H1 (cell line): ENCODE results near the gene SMARCC1. TPM values are rescaled to one million over a fixed set of nuclear protein-coding genes. Genes with fewer than 3 reads are reported as not detected.

Experiments
- BRCA1 ChIP-seq: IDR thresholded peaks from 2 replicates; pipeline ENCODE4 v1.6.1; 2012; ENCODE audit warnings: low read depth, low read length, improper control_type of control experiment
- CEBPB ChIP-seq: IDR thresholded peaks from 2 replicates; pipeline ENCODE4 v1.6.1; 2012; ENCODE audit warnings: low read depth, low read length
- CHD2 ChIP-seq: IDR thresholded peaks from 2 replicates; pipeline ENCODE4 v1.6.1; 2012; ENCODE audit warnings: low read length, improper control_type of control experiment
- GTF2F1 ChIP-seq: IDR thresholded peaks from 2 replicates; pipeline ENCODE4 v1.6.1; 2012; ENCODE audit warnings: low read depth, low read length, improper control_type of control experiment, borderline replicate concordance
- HDAC2 ChIP-seq, 2 experiments: fragments of 300-600 bp in 1 of 2; sonication (generic) in 1 of 2; IDR thresholded peaks; 2 replicates each; pipeline ENCODE4 v1.6.1; 2011 to 2012; ENCODE audit warnings: low read depth in 2 of 2, low read length in 2 of 2, mild to moderate bottlenecking in 2 of 2, moderate library complexity in 2 of 2, borderline replicate concordance in 1 of 2, inconsistent platforms in 1 of 2
- KDM5A ChIP-seq: fragments of 200-600 bp; IDR thresholded peaks from 2 replicates; pipeline ENCODE4 v1.7.1; 2012; ENCODE audit warnings: mild to moderate bottlenecking, low read length, inconsistent platforms, mixed read lengths
- PHF8 ChIP-seq: fragments of 200-600 bp; sonication (generic); conservative IDR thresholded peaks from 2 replicates; pipeline ENCODE4 v1.7.1; 2012; ENCODE audit warnings: low read depth, mild to moderate bottlenecking, inconsistent platforms, low read length, moderate library complexity
- POLR2AphosphoS5 ChIP-seq: IDR thresholded peaks from 2 replicates; pipeline ENCODE4 v1.6.1; 2011; ENCODE audit warnings: low read depth, low read length
- SIRT6 ChIP-seq: IDR thresholded peaks from one replicate; pipeline ENCODE4 v1.7.1; 2012; ENCODE audit warnings: low read length, inconsistent platforms
- TEAD4 ChIP-seq: IDR thresholded peaks from 2 replicates; pipeline ENCODE4 v1.6.1; 2012; ENCODE audit warnings: low read depth, low read length, inconsistent platforms, mixed read lengths
- polyA plus RNA-seq, 7 experiments: library from polyadenylated mRNA; depleted of rRNA in 3 of 7; stranded (reverse) in 5 of 7; unstranded in 2 of 7; fragments of >200 nt in 5 of 7; fragments of 200-250 nt in 2 of 7; gene quantifications; 1 replicate in 5 of 7; 2 replicates in 1 of 7; 4 replicates in 1 of 7; pipeline versions ENCODE4 v1.2.1 to v1.2.3, GENCODE V29; 2011 to 2013; ENCODE audit warnings: missing spikeins in 2 of 7, mixed read lengths in 2 of 7
- total RNA-seq: library from RNA; stranded (reverse); fragmentation: NEBNext Ultra II Directional; extraction: Animal tissue kit (Norgen Biotek cat#: 25700); gene quantifications from 2 replicates; pipeline ENCODE4 v1.2.1, GENCODE V29; 2021
- TF ChIP-seq, protein P1 (sequence below): fragments of 300-600 bp; sonication (generic); IDR thresholded peaks from 2 replicates; pipeline ENCODE4 v1.7.1; 2012; ENCODE audit warnings: low read length, moderate library complexity, mild to moderate bottlenecking, inconsistent platforms; ENCODE audit not compliant: insufficient replicate concordance
- TF ChIP-seq, protein P2 (sequence below): IDR thresholded peaks from 2 replicates; pipeline ENCODE4 v1.6.1; 2011; ENCODE audit warnings: low read depth, mild to moderate bottlenecking, low read length; ENCODE audit not compliant: insufficient read depth

SMARCC1 gene
- total and polyA plus RNA-seq, 2 of the 8 experiments (the other 6 are each of a cell fraction or from before 2014, with no cell fraction given), result 64.1 to 335 TPM

DNA sequence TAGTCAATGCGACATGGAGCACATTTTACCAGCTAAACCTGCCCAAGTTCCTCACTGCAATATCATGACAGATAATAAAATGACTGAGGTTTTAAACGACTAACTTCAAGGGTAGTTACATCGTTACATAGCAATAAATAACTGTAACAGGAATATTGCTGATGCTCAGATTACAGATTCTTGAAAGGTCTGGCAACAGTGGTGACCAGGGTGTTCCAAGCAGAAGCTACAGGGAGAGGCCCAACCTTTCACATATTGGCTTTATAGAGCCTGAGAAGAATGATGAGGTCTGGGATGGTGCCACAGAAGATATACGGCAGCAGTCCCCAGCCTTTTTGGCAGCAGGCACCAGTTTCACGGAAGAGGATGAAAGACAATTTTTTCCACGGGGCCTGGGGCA is 151.9 kb downstream of the SMARCC1 start (continued):
- TF ChIP-seq, protein P1, sequence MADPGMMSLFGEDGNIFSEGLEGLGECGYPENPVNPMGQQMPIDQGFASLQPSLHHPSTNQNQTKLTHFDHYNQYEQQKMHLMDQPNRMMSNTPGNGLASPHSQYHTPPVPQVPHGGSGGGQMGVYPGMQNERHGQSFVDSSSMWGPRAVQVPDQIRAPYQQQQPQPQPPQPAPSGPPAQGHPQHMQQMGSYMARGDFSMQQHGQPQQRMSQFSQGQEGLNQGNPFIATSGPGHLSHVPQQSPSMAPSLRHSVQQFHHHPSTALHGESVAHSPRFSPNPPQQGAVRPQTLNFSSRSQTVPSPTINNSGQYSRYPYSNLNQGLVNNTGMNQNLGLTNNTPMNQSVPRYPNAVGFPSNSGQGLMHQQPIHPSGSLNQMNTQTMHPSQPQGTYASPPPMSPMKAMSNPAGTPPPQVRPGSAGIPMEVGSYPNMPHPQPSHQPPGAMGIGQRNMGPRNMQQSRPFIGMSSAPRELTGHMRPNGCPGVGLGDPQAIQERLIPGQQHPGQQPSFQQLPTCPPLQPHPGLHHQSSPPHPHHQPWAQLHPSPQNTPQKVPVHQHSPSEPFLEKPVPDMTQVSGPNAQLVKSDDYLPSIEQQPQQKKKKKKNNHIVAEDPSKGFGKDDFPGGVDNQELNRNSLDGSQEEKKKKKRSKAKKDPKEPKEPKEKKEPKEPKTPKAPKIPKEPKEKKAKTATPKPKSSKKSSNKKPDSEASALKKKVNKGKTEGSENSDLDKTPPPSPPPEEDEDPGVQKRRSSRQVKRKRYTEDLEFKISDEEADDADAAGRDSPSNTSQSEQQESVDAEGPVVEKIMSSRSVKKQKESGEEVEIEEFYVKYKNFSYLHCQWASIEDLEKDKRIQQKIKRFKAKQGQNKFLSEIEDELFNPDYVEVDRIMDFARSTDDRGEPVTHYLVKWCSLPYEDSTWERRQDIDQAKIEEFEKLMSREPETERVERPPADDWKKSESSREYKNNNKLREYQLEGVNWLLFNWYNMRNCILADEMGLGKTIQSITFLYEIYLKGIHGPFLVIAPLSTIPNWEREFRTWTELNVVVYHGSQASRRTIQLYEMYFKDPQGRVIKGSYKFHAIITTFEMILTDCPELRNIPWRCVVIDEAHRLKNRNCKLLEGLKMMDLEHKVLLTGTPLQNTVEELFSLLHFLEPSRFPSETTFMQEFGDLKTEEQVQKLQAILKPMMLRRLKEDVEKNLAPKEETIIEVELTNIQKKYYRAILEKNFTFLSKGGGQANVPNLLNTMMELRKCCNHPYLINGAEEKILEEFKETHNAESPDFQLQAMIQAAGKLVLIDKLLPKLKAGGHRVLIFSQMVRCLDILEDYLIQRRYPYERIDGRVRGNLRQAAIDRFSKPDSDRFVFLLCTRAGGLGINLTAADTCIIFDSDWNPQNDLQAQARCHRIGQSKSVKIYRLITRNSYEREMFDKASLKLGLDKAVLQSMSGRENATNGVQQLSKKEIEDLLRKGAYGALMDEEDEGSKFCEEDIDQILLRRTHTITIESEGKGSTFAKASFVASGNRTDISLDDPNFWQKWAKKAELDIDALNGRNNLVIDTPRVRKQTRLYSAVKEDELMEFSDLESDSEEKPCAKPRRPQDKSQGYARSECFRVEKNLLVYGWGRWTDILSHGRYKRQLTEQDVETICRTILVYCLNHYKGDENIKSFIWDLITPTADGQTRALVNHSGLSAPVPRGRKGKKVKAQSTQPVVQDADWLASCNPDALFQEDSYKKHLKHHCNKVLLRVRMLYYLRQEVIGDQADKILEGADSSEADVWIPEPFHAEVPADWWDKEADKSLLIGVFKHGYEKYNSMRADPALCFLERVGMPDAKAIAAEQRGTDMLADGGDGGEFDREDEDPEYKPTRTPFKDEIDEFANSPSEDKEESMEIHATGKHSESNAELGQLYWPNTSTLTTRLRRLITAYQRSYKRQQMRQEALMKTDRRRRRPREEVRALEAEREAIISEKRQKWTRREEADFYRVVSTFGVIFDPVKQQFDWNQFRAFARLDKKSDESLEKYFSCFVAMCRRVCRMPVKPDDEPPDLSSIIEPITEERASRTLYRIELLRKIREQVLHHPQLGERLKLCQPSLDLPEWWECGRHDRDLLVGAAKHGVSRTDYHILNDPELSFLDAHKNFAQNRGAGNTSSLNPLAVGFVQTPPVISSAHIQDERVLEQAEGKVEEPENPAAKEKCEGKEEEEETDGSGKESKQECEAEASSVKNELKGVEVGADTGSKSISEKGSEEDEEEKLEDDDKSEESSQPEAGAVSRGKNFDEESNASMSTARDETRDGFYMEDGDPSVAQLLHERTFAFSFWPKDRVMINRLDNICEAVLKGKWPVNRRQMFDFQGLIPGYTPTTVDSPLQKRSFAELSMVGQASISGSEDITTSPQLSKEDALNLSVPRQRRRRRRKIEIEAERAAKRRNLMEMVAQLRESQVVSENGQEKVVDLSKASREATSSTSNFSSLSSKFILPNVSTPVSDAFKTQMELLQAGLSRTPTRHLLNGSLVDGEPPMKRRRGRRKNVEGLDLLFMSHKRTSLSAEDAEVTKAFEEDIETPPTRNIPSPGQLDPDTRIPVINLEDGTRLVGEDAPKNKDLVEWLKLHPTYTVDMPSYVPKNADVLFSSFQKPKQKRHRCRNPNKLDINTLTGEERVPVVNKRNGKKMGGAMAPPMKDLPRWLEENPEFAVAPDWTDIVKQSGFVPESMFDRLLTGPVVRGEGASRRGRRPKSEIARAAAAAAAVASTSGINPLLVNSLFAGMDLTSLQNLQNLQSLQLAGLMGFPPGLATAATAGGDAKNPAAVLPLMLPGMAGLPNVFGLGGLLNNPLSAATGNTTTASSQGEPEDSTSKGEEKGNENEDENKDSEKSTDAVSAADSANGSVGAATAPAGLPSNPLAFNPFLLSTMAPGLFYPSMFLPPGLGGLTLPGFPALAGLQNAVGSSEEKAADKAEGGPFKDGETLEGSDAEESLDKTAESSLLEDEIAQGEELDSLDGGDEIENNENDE, result no peak
- TF ChIP-seq POLR2AphosphoS5, result no peak
- no peak for TF ChIP-seq HDAC2 (IDR thresholded peaks at IDR 0.05; ENCODE audit: borderline replicate concordance in 1 of 2, low read depth in 2 of 2, low read length in 2 of 2)
- TF ChIP-seq PHF8, result no peak
- no peak for TF ChIP-seq KDM5A
- no peak for TF ChIP-seq CEBPB
- no peak for TF ChIP-seq BRCA1
- TF ChIP-seq, protein P2, sequence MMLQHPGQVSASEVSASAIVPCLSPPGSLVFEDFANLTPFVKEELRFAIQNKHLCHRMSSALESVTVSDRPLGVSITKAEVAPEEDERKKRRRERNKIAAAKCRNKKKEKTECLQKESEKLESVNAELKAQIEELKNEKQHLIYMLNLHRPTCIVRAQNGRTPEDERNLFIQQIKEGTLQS, result no peak
- TF ChIP-seq GTF2F1, result no peak
- TF ChIP-seq TEAD4, result no peak
- TF ChIP-seq CHD2, result no peak
- no peak for TF ChIP-seq SIRT6
